Ovary (tissue), 9 donors: ENCODE measurements around the gene FNIP1. TPM values are rescaled to one million over a fixed set of nuclear protein-coding genes. Genes with fewer than 3 reads are reported as not detected.

Experiments
- DNase-seq, 5 donors: peaks; one replicate each; pipeline ENCODE4 v3.0.0-alpha.2; 2019 to 2020
- H3K27ac ChIP-seq, 2 donors: fragments of 200-600 bp; one replicate each; pipeline versions ENCODE4 v1.5.1 to v1.8.0; 2019 to 2022
- H3K27me3 ChIP-seq: fragments of 200-600 bp; one replicate; pipeline ENCODE4 v1.8.0; 2022
- H3K36me3 ChIP-seq: fragments of 200-600 bp; sonication (generic); one replicate; pipeline ENCODE4 v1.5.1; 2019
- H3K4me1 ChIP-seq: one replicate; pipeline ENCODE4 v1.8.1; 2013; ENCODE audit warnings: mild to moderate bottlenecking, moderate library complexity; ENCODE audit not compliant: insufficient read depth
- H3K4me3 ChIP-seq: fragments of 200-600 bp; sonication (generic); one replicate; pipeline ENCODE4 v1.5.1; 2017
- H3K9me3 ChIP-seq, 2 donors: fragments of 200-600 bp in 1 of 2; sonication (generic) in 1 of 2; one replicate each; pipeline versions ENCODE4 v1.5.1 to v1.8.1; 2013 to 2019; ENCODE audit warnings: mild to moderate bottlenecking in 1 of 2, moderate library complexity in 1 of 2
- CTCF ChIP-seq, 3 donors: fragments of 450-650 bp in 2 of 3; fragments of 200-600 bp in 1 of 3; IDR thresholded peaks; one replicate each; pipeline versions ENCODE4 v1.5.1 to v1.8.0; 2016 to 2022; ENCODE audit warnings: antibody characterized with exemption in 3 of 3, mild to moderate bottlenecking in 1 of 3
- EP300 ChIP-seq: sonication (generic); formaldehyde crosslinking; IDR thresholded peaks from one replicate; pipeline ENCODE4 v1.6.1; 2017; ENCODE audit warnings: antibody characterized with exemption
- POLR2A ChIP-seq: fragments of 450-650 bp; IDR thresholded peaks from one replicate; pipeline ENCODE4 v1.6.1; 2017; ENCODE audit warnings: antibody characterized with exemption, mild to moderate bottlenecking, moderate library complexity
- WGBS, 3 donors: extraction: QIAGEN DNeasy Blood & Tissue Kit in 1 of 3; methylation state at CpG; one replicate each; pipeline versions ENCODE4 v1.1.5 to v1.1.7; 2013 to 2017; 5-methylcytosine and 5-hydroxymethylcytosine counted together
- intact Hi-C, 4 donors: fragments of 100-400 bp; cut with DNase I; formaldehyde crosslinking; loops; one replicate each; pipeline versions ENCODE4 v1.11.0 to v1.15.1; 2022 to 2023
- polyA plus RNA-seq, 2 donors: library from polyadenylated mRNA; stranded (reverse); fragments of 200-250 nt in 1 of 2; fragments of 350-450 nt in 1 of 2; fragmentation: Illumina TruSeq in 1 of 2; extraction: RNeasy Lipid Tissue Mini Kit (QIAGEN cat#74804) in 1 of 2; gene quantifications; one replicate each; pipeline ENCODE4 v1.2.3, GENCODE V29; 2013 to 2014
- total RNA-seq, 7 donors: library from RNA; depleted of rRNA in 2 of 7; stranded (reverse); fragments of >200 nt in 2 of 7; fragmentation: NEBNext Ultra II Directional in 3 of 7; extraction: Animal tissue kit (Norgen Biotek cat#: 25700) in 3 of 7; gene quantifications; one replicate each; pipeline versions ENCODE4 v1.1.0 to v1.2.4, GENCODE V29; 2016 to 2023
- donor health status: DM: no; HTN: no; CAD: no; lungs with moderate emphysema.
- donor health status: DM: no; HTN: no; CAD: no.
- donor health status: Bipolar disorder and iron deficiency.
- donor health status: DM: yes; HTN: yes; CAD: no.
- donor health status: DM: no; HTN: no; CAD: no.
- donor health status: DM: yes; HTN: yes; CAD: no.

Gene FNIP1
- total and polyA plus RNA-seq, 9 donors, result 7.2 to 52.7 (median 39.4) TPM

GRCh38 chr5:131671994-131672655, 124.7 kb downstream of the FNIP1 start:
- TF ChIP-seq POLR2A (no peak), EP300 (no peak), CTCF (IDR thresholded peaks at IDR 0.05) (no peak)
- H3K27me3 ChIP-seq, result no peaks in the 10 kb centered on the region
- WGBS, 3 donors, result 5 to 8% (median 6%) methylated on average over 2 of the region's 2 CpGs
- peaks cover 16% of the 10 kb centered on the region for H3K4me1 ChIP-seq
- H3K27ac ChIP-seq, result peak overlapping the region in 1 of 2 donors; percentile 78
- intact Hi-C loops, result no loop called here
- no peak overlapping the region for H3K4me3 ChIP-seq
- no peaks in the 10 kb centered on the region for H3K9me3 ChIP-seq
- peak in 2 of 5 donors; percentile 42 to 43 for DNase-seq
- H3K36me3 ChIP-seq, result no peaks in the 10 kb centered on the region

- intact Hi-C loops, result no loop called here
- DNase-seq, result no peak
- Histone ChIP-seq H3K27me3 (no peaks in the 10 kb centered on the region), H3K9me3 (no peaks in the 10 kb centered on the region), H3K4me3 (no peak overlapping the region), H3K4me1 (peaks cover 16% of the 10 kb centered on the region), H3K36me3 (no peaks in the 10 kb centered on the region), H3K27ac (peak overlapping the region in 1 of 2 donors; percentile 78)
- TF ChIP-seq CTCF (IDR thresholded peaks at IDR 0.05) (no peak), EP300 (no peak), POLR2A (no peak)
Observed at GRCh38 chr5:131671409-131671808, 125.4 kb downstream of the FNIP1 start.

- Histone ChIP-seq H3K4me1 (no peaks in the 10 kb centered on the region), H3K9me3 (peaks cover 0 to 2% of the 10 kb centered on the region in 2 donors), H3K36me3 (no peaks in the 10 kb centered on the region), H3K4me3 (no peak overlapping the region), H3K27ac (no peak overlapping the region), H3K27me3 (no peaks in the 10 kb centered on the region)
- DNase-seq, result no peak
- intact Hi-C loops, result no loop called here
- TF ChIP-seq POLR2A (no peak), CTCF (IDR thresholded peaks at IDR 0.05) (no peak), EP300 (no peak)
- WGBS, 3 donors, result 92 to 98% (median 97%) methylated on average over 1 of the region's 1 CpG
Observed at GRCh38 chr5:131664929-131665328, 131.9 kb downstream of the FNIP1 start.

GRCh38 chr5:131661933-131662332, 134.9 kb downstream of the FNIP1 start:
- Histone ChIP-seq H3K9me3 (peaks cover 0 to 2% of the 10 kb centered on the region in 2 donors), H3K36me3 (no peaks in the 10 kb centered on the region), H3K27ac (no peak overlapping the region), H3K4me3 (no peak overlapping the region), H3K27me3 (no peaks in the 10 kb centered on the region), H3K4me1 (no peaks in the 10 kb centered on the region)
- DNase-seq, result no peak
- intact Hi-C loops, result no loop called here
- TF ChIP-seq EP300, result no peak
- no peak for TF ChIP-seq CTCF (IDR thresholded peaks at IDR 0.05)
- TF ChIP-seq POLR2A, result no peak
- WGBS, 3 donors, result 97 to 100% (median 98%) methylated on average over 1 of the region's 1 CpG
